Right cardiac atrium (tissue), 5 donors: Measurements from ENCODE around the gene KRTAP4-6. TPM values are rescaled to one million over a fixed set of nuclear protein-coding genes. Genes with fewer than 3 reads are reported as not detected.
"Not testable (repeated sequence)": the region's sequence is repeated elsewhere in the genome, so short reads cannot be mapped to it uniquely, and the experiment has no call there.

Experiments used
- ATAC-seq, 2 donors: fragments of 200-7000 bp; cut with Tn5 transposase; one replicate each; pipeline versions ENCODE4 v1.8.0 to v1.9.1; 2020; ENCODE audit warnings: moderate library complexity in 2 of 2, mild to moderate bottlenecking in 1 of 2
- DNase-seq, 3 donors: peaks; one replicate each; pipeline ENCODE4 v3.0.0-alpha.2; 2020
- H3K27ac ChIP-seq: one replicate; pipeline ENCODE4 v1.5.1; 2013; ENCODE audit warnings: mild to moderate bottlenecking, low read length, control low read depth, moderate library complexity
- H3K27me3 ChIP-seq: one replicate; pipeline ENCODE4 v1.6.1; 2013; ENCODE audit not compliant: control insufficient read depth, insufficient read depth
- H3K4me1 ChIP-seq: one replicate; pipeline ENCODE4 v1.6.1; 2013; ENCODE audit warnings: low read length; ENCODE audit not compliant: control insufficient read depth, insufficient read depth
- H3K4me3 ChIP-seq: one replicate; pipeline ENCODE4 v1.5.1; 2013; ENCODE audit warnings: low read length, control low read depth
- H3K9me3 ChIP-seq: one replicate; pipeline ENCODE4 v1.6.1; 2013; ENCODE audit warnings: low read length; ENCODE audit not compliant: control insufficient read depth
- WGBS: extraction: QIAGEN DNeasy Blood & Tissue Kit; methylation state at CpG from one replicate; pipeline ENCODE4 v1.1.7; 2013; 5-methylcytosine and 5-hydroxymethylcytosine counted together
- intact Hi-C, 4 donors: fragments of 100-400 bp; cut with DNase I; formaldehyde crosslinking; loops; one replicate each; pipeline versions ENCODE4 v1.11.0 to v1.14.0; 2022 to 2023
- long read RNA-seq, 4 donors: library from polyadenylated mRNA; unstranded; transcript quantifications; one replicate each; pipeline ENCODE4 v2.0.0, GENCODE V29; 2020 to 2021
- polyA plus RNA-seq: library from polyadenylated mRNA; stranded (reverse); fragments of 200-250 nt; gene quantifications from one replicate; pipeline ENCODE4 v1.2.3, GENCODE V29; 2013
- total RNA-seq, 4 donors: library from RNA; stranded (reverse); fragmentation: NEBNext Ultra II Directional; extraction: Animal tissue kit (Norgen Biotek cat#: 25700); gene quantifications; one replicate each; pipeline ENCODE4 v1.2.1, GENCODE V29; 2021
- donor health status: healthy with polysubstance abuse.
- donor health status: DM: no; HTN: yes; CAD: no.
- donor health status: DM: no; HTN: no; CAD: no.
- donor health status: DM: no; HTN: yes; CAD: no; lungs with severe emphysema.
- donor health status: DM: yes; HTN: yes; CAD: no.

The KRTAP4-6 gene
- not detected for total RNA-seq
- polyA plus RNA-seq = not detected
- long read RNA-seq, donor 1 = 0 reads
- long read RNA-seq, donor 2 = 0 reads
- long read RNA-seq, donor 3 = 0 reads
- long read RNA-seq, donor 4 = 0 reads

DNA sequence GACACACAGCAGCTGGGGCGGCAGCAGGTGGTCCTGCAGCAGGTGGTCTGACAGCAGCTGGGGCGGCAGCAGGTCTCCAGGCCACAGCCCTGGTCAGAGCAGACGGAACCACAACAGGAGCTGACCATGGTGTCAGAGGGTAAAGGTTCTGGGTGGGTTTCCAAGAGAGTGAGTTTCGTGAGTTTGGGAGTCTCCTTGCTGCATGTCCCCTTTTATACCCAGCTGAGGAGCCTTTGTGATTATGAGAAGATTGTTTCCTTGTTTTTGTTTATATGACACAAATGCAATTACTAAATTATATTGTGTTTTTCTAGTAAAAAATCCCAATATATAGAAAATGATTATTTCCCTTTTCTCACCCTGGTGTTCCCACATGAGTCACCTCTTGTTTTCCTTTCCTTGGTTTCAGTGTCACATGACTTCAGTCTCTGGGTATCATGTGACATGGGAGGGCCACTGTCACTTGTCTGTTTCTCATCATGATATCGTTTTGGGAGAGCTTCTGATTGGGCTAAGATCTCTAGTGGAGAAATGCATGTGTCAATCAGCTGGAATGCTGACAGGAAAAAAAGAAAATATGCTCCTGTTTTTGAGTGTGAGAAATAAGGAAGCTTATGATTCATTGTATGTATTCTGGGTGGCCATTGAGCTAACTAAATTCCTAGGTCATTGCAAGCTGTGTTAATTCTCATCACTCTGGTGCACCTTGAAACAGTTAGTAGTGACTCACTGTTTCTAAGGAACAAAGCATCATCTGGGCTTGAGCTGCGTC lies at the start of gene KRTAP4-6:
Gene KRTAP4-6, minus strand, starts transcription at position 185 of the 772 bp plus-strand sequence. Its CDS starts 57 bp downstream, at position 128.
- whole genome bisulfite sequencing = 86% methylated on average over 6 of the region's 6 CpGs
- H3K9me3 ChIP-seq = peaks cover 3% of the 10 kb centered on the region
- no peak within 1 kb of the TSS for H3K27ac ChIP-seq
- H3K4me3 ChIP-seq = no peak within 1 kb of the TSS
- DNase-seq (no peak), ATAC-seq (no peak)
- no peaks in the 10 kb centered on the region for H3K4me1 ChIP-seq
- H3K27me3 ChIP-seq = no peaks in the 10 kb centered on the region
- intact Hi-C loops = no loop called here

DNA sequence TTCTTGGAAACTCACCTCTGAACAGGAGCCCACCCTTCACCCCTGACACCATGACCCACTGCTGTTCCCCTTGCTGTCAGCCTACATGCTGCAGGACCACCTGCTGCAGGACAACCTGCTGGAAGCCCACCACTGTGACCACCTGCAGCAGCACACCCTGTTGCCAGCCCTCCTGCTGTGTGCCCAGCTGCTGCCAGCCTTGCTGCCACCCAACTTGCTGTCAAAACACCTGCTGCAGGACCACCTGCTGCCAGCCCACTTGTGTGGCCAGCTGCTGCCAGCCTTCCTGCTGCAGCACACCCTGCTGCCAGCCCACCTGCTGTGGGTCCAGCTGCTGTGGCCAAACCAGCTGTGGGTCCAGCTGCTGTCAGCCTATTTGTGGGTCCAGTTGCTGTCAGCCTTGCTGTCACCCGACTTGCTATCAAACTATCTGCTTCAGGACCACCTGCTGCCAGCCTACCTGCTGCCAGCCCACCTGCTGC lies 49.5 kb upstream of the KRTAP4-6 start, which contains the start of gene KRTAP9-1:
Gene KRTAP9-1, plus strand, starts transcription at position 51 of the 482 bp plus-strand sequence. Its CDS starts 0 bp downstream, at position 51.
- ATAC-seq, H3K4me3 ChIP-seq, H3K4me1 ChIP-seq, H3K27me3 ChIP-seq, intact Hi-C loops, H3K9me3 ChIP-seq, H3K27ac ChIP-seq, DNase-seq: not testable (repeated sequence)
- 79% methylated on average over 1 of the region's 1 CpG for WGBS

DNA sequence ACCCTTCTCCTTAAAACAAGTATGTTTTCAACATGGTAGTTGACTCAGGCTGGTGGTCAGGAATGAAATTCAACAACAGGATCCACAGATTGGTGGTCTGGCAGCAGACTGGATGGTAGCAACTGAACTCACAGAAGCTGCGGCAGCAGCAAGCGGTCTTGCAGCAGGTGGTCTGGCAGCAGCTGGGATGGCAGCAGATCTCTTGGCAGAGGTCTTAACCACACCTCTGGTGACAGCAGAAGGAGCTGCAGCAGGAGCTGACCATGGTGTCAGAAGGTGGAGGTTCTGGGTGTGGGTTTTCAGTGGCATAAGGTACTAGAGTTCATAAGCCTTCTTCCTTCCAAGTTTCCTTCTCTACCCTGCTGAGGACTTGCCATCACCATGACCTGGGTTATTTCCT lies 46.5 kb upstream of the KRTAP4-6 start:
- Histone ChIP-seq H3K4me3 (no peak overlapping the region), H3K27ac (no peak overlapping the region), H3K27me3 (peaks cover 2% of the 10 kb centered on the region), H3K9me3 (no peaks in the 10 kb centered on the region), H3K4me1 (no peaks in the 10 kb centered on the region)
- 82% methylated on average over 2 of the region's 2 CpGs for WGBS
- intact Hi-C loops = no loop called here
- no peak for DNase-seq
- no peak for ATAC-seq

DNA sequence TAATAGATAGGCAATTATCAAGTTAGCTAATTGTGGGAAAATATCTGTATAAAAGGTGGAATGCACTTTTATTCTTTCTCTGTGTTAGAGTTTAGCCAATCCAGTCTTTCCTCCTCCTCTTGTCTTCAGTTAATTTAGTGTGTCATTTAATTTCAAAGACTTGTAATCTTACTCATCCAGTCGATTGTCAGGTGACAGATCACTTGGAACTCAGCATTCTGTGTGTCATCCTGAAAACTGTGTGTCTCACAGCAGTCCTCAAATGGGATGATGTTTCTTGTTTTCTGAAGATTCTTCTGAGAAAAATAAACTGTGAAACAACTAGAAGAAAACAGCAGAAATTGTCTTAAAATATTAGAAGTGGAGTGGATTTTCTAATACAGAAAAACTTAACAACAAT lies 44.7 kb upstream of the KRTAP4-6 start:
- intact Hi-C loops = no loop called here

DNA sequence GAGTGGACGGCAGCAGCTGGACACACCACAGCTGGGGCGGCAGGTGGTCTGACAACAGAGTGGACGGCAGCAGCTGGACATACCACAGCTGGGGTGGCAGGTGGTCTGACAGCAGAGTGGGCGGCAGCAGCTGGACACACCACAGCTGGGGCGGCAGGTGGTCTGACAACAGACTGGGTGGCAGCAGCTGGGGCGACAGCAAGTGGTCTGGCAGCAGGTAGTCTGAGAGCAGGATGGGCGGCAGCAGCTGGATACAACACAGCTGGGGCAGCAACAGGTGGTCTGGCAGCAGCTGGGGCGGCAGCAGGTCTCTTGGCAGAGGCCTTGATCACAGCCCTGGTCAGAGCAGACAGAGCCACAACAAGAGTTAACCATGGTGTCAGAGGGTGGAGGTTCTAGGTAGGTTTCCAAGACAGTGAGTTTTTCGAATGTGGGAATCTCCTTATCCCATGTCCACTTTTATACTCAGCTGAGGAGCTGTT lies 44.2 kb upstream of the KRTAP4-6 start, which contains the start of gene KRTAP4-1:
Gene KRTAP4-1, minus strand, starts transcription at position 432 of the 482 bp plus-strand sequence. Its CDS starts 57 bp downstream, at position 375.
- 49% methylated on average over 9 of the region's 9 CpGs for WGBS
- ATAC-seq (no peak), DNase-seq (no peak)
- intact Hi-C loops = no loop called here
- peaks cover 2% of the 10 kb centered on the region for H3K27me3 ChIP-seq
- H3K4me1 ChIP-seq = no peaks in the 10 kb centered on the region
- no peak within 1 kb of the TSS for H3K27ac ChIP-seq
- H3K9me3 ChIP-seq = no peaks in the 10 kb centered on the region
- no peak within 1 kb of the TSS for H3K4me3 ChIP-seq

More for the DNA sequence above, 44.7 kb upstream of the KRTAP4-6 start:
- ATAC-seq (no peak), DNase-seq (no peak)
- H3K27me3 ChIP-seq = peaks cover 2% of the 10 kb centered on the region
- no peak overlapping the region for H3K27ac ChIP-seq
- WGBS = 32% methylated on average over 1 of the region's 1 CpG
- no peaks in the 10 kb centered on the region for H3K4me1 ChIP-seq
- no peaks in the 10 kb centered on the region for H3K9me3 ChIP-seq
- no peak overlapping the region for H3K4me3 ChIP-seq

DNA sequence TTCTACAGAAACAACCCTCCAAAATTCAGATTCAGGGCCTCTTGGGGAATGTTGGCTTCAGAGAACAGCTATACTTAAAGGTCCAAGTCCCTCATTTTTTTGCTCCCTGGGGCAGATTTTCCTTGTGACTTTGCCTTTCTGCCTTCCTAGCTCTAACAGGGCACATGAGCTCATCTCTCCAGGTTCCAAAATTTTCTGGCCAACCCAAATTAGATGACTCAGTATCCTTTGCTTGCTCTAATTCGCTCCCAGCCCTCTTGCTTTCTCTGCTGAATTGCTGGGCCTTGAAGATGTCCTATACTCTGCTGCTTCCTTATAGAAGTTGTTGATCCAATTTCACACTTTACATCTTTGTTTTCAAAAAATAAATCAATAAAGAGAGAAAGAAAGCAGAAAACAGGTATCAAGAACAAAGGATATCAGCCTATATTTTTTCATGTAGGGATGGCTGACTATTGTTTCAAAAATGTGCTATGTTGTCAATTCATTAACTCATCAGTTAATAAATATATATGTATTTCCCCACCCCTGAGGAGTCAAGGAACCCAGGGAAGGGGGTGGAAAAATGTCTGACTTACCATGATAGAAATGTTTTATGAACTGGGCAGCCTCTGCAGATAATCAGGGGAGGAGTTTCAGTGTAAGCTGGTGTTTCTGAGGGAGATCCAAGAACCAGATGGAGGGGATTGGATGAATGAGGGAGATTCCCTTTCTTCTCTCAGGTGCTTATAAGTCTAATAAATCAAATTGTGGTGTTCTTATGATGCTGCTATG lies 38.7 kb upstream of the KRTAP4-6 start:
- Histone ChIP-seq H3K4me3 (no peak overlapping the region), H3K27ac (no peak overlapping the region), H3K4me1 (no peaks in the 10 kb centered on the region), H3K9me3 (no peaks in the 10 kb centered on the region), H3K27me3 (no peaks in the 10 kb centered on the region)
- WGBS = 82% methylated on average over 1 of the region's 1 CpG
- ATAC-seq (no peak), DNase-seq (no peak)
- intact Hi-C loops = no loop called here

DNA sequence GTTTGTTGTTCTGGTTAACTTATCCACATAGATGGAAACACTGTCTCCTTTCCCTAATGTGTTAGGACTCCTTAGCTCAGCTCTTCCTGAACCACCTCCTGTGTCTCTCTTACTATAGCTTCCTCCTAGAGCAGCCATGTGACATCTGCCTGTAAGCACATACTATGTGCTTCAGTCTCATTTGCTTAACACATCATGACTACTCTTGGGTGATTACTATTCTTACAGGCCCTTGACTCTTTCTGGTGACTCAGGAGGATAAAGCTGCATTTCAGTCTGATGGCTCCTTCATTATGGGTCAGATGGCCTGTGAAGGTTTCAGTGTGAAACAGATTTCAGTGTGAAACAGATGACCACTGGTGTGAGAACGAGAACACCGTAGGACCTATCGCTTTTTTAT lies 38.0 kb upstream of the KRTAP4-6 start:
- Histone ChIP-seq H3K27ac (no peak overlapping the region), H3K9me3 (no peaks in the 10 kb centered on the region), H3K27me3 (no peaks in the 10 kb centered on the region), H3K4me3 (no peak overlapping the region), H3K4me1 (no peaks in the 10 kb centered on the region)
- WGBS = 88% methylated on average over 3 of the region's 3 CpGs
- DNase-seq (no peak), ATAC-seq (no peak)
- intact Hi-C loops = no loop called here

DNA sequence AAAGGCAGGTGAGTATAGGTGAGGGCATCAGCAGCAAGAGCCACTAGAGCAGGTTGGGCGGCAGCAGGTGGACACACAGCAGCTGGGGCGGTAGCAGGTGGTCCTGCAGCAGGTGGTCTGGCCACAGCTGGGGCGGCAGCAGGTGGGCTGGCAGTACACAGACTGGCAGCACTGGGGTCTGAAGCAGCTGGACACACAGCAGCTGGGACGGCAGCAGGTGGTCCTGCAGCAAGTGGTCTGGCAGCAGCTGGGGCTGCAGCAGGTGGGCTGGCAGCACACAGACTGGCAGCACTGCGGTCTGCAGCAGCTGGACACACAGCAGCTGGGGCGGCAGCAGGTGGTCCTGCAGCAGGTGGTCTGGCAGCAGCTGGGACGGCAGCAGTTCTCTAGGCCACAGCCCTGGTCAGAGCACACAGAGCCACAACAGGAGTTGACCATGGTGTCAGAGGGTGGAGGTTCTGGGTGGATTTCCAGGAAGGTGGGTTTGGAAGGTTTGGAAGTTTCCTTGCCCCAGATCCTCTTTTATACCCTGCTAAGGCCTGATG lies 37.5 kb upstream of the KRTAP4-6 start, which contains the start of gene KRTAP4-2:
Gene KRTAP4-2, minus strand, starts transcription at position 495 of the 545 bp plus-strand sequence. Its CDS starts 57 bp downstream, at position 438.
- WGBS = 81% methylated on average over 7 of the region's 7 CpGs
- Histone ChIP-seq H3K4me1 (no peaks in the 10 kb centered on the region), H3K4me3 (no peak within 1 kb of the TSS), H3K27ac (no peak within 1 kb of the TSS), H3K27me3 (no peaks in the 10 kb centered on the region), H3K9me3 (no peaks in the 10 kb centered on the region)
- ATAC-seq (no peak), DNase-seq (peak in 1 of 3 donors; percentile 37)
- intact Hi-C loops = no loop called here

DNA sequence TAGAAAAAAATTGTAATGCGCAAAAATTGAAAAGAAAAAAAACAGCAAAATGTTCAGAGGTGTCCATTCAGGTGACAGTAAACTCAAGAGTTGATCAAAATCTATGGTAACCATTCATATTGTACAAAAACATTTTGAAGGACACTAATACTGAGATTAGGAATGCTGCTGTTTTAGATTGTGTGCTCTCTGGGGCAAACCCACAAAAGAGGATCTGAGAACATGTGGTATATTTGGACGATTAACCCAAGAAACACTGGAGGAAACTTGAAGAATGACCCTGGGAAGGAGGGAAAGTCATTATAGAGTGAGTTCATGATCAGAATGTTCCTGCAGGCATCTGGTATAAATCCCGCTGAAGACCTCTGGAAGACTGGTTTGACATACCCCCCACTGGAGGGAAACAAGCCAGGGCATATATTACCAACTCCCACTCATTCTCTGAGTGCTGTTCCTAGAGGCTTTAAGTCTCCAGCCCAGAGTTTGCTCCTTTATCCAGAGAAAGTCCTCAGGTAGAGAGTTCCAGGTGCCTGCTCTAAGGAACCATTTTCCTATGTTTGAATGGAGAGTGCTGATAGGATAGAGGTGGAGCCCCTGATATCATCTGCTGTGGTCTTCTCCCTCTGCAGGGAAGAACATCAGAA lies 36.5 kb upstream of the KRTAP4-6 start:
- Histone ChIP-seq H3K27ac (no peak overlapping the region), H3K9me3 (no peaks in the 10 kb centered on the region), H3K4me1 (no peaks in the 10 kb centered on the region), H3K4me3 (no peak overlapping the region), H3K27me3 (no peaks in the 10 kb centered on the region)
- WGBS = 76% methylated on average over 3 of the region's 3 CpGs
- no peak for DNase-seq
- intact Hi-C loops = no loop called here
- ATAC-seq = no peak

DNA sequence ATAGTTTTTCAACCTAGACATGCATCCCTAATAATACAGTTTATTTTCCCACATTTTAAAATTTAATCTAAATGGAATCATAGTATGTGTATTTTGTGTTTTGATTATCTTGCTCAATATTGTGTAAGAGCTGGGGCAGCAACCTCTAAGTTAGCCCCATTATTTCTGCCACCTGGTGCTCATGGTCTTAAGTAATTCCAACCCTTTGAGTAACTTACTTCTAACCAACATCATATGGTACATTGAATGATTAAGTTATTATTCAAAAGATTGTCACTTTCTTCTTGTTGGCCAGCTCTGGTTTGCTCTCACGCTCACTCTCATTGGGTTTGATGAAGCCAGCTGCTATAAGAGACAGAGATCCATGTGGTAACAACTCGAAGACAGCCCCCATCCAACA lies 31.5 kb upstream of the KRTAP4-6 start:
- H3K27ac ChIP-seq = no peak overlapping the region
- no peaks in the 10 kb centered on the region for H3K27me3 ChIP-seq
- DNase-seq (no peak), ATAC-seq (no peak)
- WGBS = 77% methylated on average over 2 of the region's 2 CpGs
- intact Hi-C loops = no loop called here
- H3K9me3 ChIP-seq = no peaks in the 10 kb centered on the region
- H3K4me1 ChIP-seq = no peaks in the 10 kb centered on the region
- H3K4me3 ChIP-seq = no peak overlapping the region
